HG03103 (cell line): ENCODE results near the gene CREB5.
"Not testable (repeated sequence)": the region's sequence is repeated elsewhere in the genome, so short reads cannot be mapped to it uniquely, and the experiment has no call there.

Experiments used
- ATAC-seq: cut with Tn5 transposase; IDR thresholded peaks from one replicate; pipeline ENCODE4 v1.9.1; 2021; ENCODE audit warnings: low read depth; ENCODE audit not compliant: unreplicated experiment

The CREB5 gene

GRCh38 chr7:28793381-28794085 lies 381.2 kb downstream of the CREB5 start:
- ATAC-seq, result no peak

- ATAC-seq, result no peak
Observed at GRCh38 chr7:28798274-28798673, 386.0 kb downstream of the CREB5 start.

GRCh38 chr7:28799619-28800018 lies 387.3 kb downstream of the CREB5 start:
- ATAC-seq, result no peak

DNA sequence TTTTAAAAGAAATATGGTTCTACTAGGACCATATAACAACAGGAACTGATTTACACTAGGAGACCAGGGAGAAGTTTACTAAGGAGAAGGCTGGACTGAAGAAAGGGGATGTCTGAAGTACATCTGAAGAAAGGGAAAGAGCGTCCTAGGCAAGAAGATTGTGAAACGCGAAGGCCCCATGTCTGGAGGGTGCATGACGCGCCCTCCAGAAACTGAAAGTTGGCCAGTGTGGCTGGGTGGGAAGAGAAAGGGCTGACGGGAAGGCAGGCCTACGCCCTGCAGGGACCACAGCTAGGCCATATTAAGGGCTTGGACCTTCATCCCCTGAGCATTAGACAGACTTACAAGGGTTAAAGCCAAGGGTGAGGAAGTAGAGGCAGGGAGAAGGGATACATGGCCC lies 387.8 kb downstream of the CREB5 start:
- ATAC-seq, result no peak

DNA sequence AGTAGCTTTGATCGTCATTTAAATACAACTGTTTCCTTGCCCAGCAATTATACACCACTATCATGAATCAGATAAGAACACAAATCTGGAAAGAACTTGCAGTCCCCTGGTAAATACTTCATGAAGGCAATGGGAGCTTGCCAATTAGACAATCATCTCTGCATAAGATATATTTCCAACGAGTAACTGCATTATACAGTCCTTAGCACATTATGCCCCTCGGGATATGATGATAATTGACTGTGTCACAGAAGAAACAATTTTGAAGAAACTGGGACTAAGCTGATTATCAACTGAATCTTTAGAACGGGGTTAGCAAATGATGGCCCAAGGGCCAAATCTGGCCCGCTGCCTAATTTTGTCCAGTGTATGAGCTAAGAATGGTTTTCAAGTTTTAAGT lies 390.1 kb downstream of the CREB5 start:
- ATAC-seq, result no peak

- ATAC-seq, result no peak
Observed at GRCh38 chr7:28804157-28804556, 391.8 kb downstream of the CREB5 start.

- ATAC-seq, result no peak
Observed at GRCh38 chr7:28804990-28805389, 392.7 kb downstream of the CREB5 start.

GRCh38 chr7:28806841-28807240 lies 394.5 kb downstream of the CREB5 start:
- no peak for ATAC-seq

GRCh38 chr7:28807396-28807994 lies 395.2 kb downstream of the CREB5 start:
- ATAC-seq, result no peak

DNA sequence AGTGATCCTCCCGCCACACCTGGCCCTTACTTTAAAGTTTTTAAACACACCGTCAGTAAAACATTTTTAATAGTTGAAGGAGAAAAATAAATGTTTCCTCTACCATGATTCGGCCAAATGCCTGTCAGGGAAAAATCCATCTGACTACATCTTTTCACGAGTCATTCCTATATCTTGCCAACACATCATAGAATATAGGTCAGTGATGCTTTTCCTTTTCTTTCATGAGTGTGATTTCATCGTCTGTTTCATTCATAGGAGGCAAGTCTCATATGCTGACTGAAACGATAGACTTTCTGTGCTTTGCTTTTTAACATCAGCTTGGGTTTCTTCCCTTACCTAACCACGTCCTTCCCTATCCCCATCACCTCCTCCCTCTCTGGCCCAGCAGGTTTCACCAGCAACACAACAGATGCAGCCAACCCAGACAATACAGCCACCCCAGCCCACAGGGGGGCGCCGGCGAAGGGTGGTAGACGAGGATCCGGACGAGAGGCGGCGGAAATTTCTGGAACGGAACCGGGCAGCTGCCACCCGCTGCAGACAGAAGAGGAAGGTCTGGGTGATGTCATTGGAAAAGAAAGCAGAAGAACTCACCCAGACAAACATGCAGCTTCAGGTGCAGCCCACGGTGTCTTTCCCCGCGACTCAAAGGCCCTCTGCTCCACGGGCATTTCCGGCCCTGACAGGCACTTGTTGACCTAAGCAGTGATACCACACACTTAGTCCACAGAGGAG lies 396.6 kb downstream of the CREB5 start:
- no peak for ATAC-seq

DNA sequence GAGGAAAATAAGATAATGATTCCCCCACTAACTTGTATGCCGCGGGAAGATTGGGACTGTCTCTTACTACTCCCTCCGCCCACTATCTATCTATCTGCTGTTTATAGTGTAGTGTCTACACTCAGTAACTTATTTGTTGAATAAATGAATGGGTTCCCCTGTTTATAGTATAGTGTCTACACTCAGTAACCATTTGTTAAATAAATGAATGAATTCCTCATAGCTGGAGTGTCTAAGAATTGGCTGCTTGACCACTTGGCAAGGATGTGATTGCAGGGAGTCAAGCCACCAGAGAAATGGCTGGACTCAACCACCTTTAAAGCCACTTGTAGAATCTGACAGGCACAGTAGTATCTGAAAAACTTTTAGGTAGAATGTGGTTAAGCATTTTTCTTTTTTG lies 398.7 kb downstream of the CREB5 start:
- ATAC-seq, result no peak

DNA sequence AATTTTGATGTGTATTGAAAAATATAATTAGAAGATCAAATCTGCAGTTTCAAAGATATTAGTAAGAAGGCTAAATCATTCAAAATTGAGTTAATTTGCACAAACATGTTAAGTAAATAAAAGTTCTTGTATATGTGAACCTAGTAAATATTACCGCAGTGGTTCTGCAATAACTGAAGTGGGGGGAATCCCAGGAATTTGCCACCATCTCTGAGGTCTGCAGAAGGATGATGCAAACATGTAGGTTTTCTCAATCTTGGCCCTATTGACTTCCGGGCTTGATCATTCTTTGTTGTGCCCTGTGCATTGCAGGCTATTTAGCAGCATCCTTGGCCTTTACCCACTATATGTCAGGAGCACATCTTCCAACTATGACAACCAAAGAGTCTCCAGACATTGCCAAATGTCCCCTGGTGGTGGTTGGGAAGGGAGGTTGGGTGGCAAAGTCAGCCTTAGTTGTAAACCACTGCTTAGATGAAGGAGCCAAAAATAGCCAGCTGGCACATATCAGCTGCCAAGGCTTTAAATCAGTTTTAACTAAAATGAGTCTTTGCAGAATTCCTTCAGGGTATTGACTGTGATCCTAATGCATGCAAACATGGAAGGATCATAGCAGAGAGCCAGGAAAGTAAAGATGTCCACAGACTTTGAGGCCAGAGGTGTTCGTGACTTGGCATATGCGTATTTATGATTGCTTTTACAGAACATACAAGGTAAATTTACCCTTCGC lies 399.5 kb downstream of the CREB5 start:
- no peak for ATAC-seq

DNA sequence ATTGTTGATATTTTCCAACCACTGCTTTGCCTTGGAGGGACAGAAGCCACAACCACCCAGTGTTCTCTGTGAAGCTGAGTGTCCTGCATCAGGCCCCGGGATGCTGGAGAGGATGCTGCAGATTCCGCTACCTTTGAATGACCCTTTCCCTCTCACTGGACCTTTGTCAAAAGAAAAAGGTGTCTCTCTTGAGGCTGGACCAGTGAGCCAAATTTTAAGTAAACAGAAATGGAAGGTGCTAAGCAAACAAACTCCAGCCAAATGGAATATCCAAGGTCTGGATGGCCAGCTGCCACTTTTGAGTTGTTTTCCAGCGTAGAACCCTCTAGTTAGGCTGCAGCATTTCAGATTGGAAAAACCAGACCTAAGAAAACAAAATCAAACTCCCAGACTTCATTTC lies 400.3 kb downstream of the CREB5 start:
- no peak for ATAC-seq

GRCh38 chr7:28813243-28813962 lies 401.1 kb downstream of the CREB5 start:
- ATAC-seq, result no peak

DNA sequence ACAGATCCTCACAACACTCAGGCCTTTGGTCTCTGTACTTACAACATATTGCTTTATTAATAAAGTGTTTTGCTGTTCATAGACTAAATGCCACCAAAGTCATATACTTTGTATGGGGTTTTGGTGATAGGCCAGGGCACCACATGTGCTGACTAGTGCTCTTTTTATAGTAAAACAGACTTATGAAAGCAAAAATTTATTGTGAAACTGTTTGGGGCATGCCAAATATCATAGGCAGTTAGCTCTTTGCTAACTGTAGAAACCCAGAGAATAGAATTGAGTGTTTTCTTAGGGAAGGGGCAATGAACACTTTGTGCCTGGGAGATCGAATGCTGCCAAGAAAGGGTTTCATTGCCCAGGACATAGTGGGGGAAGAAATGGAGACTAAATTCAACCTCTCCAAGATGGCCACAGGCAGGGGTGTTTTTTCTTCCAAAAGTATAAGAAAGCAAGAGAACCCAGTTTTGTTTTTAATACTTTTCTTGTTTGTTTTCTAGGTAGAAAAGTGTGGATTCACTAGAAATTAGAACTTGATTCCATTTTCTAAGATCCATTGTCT lies 403.1 kb downstream of the CREB5 start:
- ATAC-seq, result peak; percentile 27

DNA sequence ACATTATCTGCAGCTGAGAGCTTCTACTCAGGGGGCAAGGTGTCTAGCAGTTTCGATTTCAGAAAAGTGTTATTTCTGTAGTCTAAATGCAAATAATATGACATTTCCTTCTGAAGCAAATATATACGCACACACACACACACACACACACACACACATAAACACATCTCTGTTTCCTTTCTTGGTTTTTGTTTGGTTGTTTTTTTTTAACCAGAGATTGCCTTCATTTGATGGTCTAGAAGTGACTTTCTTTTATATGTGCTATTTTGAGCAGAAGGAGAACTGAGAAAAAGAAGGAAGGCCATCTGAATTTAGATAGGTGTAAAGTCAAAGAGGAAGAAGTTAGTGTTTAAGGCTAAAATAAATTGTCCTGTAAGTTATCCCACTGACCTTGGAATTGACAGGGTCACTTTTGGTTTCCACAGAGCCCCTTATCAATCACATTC lies 403.6 kb downstream of the CREB5 start:
- ATAC-seq, result peak; percentile 67

GRCh38 chr7:28818996-28819395 lies 406.7 kb downstream of the CREB5 start:
- no peak for ATAC-seq

DNA sequence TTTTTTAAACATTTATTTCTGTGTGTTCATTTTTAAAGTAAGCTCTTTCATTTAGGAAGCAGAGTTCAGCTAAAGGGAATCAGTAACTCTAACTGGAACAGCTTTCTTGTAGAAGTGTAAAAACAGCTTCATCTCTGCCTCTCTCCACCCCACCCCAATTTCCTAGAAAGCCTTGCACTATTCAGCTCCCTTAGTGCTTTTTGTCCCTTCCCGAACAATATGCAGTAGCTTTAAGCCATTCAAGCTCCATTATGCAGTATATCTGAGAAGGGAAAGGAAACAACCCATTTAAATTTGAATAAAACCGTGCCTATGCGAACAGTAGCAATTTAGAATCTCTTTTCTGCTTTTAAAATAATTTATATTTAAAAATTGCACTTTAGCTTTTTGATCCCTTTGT lies 411.3 kb downstream of the CREB5 start:
- ATAC-seq, result no peak

DNA sequence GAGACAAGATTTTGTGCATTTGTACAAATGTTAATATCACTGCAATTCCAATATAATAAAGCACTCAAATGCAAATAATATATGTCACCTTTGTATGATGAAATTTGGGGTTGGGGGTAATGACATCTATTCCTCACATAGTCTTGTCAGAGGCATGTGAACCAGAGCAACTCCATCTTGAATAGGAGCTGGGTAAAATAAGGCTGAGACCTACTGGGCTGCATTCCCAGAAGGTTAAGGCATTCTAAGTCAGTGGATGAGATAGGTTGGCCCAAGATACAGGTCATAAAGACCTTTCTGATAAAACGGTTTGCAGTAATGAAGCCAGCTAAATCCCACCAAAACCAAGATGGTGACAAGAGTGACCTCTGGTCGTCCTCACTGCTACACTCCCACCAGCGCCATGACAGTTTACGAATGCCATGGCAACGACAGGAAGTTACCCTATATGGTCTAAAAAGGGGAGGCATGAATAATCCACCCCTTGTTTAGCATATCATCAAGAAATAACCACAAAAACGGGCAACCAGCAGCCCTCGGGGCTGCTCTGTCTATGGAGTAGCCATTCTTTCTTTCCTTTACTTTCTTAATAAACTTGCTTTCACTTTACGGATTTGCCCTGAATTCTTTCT lies 413.6 kb downstream of the CREB5 start:
- ATAC-seq, result not testable (repeated sequence)

DNA sequence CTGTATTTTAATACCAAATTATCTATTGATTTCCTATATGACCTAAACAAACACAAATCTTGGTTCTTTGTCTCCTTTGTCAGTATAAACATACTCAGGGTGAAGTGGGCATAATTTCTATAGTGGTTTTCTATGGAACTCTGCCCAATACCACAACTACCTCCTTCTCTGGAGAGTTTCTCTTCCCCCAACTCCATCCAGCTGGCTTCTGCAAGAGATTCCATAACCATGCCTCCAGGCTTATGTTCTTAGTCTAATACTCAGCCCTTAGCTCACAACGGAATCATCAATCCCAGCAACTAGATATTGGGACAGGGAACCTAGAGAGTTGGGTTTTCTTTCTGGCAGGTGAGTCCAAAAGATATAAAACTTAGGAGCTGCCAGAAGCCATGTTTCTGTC lies 418.5 kb downstream of the CREB5 start:
- ATAC-seq, result no peak
